BLaER1 (cell line): Measurements from ENCODE around the gene FXYD6.
"Not testable (repeated sequence)": the region's sequence is repeated elsewhere in the genome, so short reads cannot be mapped to it uniquely, and the experiment has no call there.

ENCODE experiments used
- H3K27ac ChIP-seq: shearing (Covaris generic); formaldehyde crosslinking; 2 replicates; pipeline ENCODE4 v1.8.1; 2022
- H3K27me3 ChIP-seq: shearing (Covaris generic); formaldehyde crosslinking; 2 replicates; pipeline ENCODE4 v1.8.1; 2022
- H3K36me3 ChIP-seq: shearing (Covaris generic); formaldehyde crosslinking; 2 replicates; pipeline ENCODE4 v1.8.1; 2022
- H3K4me1 ChIP-seq: shearing (Covaris generic); formaldehyde crosslinking; 2 replicates; pipeline ENCODE4 v1.8.1; 2022
- H3K4me2 ChIP-seq: shearing (Covaris generic); formaldehyde crosslinking; 2 replicates; pipeline ENCODE4 v1.8.1; 2022
- H3K4me3 ChIP-seq: shearing (Covaris generic); formaldehyde crosslinking; 2 replicates; pipeline ENCODE4 v1.8.1; 2022
- H3K9ac ChIP-seq: shearing (Covaris generic); formaldehyde crosslinking; 2 replicates; pipeline ENCODE4 v1.8.1; 2022
- H3K9me3 ChIP-seq: shearing (Covaris generic); formaldehyde crosslinking; 2 replicates; pipeline ENCODE4 v1.8.1; 2022
- H4K20me1 ChIP-seq: shearing (Covaris generic); formaldehyde crosslinking; 2 replicates; pipeline ENCODE4 v1.8.1; 2022
- Cebpa-rat ChIP-seq: shearing (Covaris generic); IDR thresholded peaks from 2 replicates; pipeline ENCODE4 v1.8.1; 2022

The FXYD6 gene

GRCh38 chr11:117876341-117877119 lies at the start of gene FXYD6:
FXYD6 (minus strand) TSS chr11:117876658; CDS start chr11:117842776, 33,882 bp downstream.
- Histone ChIP-seq H3K4me3 (peak within 1 kb of the TSS; percentile 50), H3K36me3 (no peaks in the 10 kb centered on the region), H3K27me3 (peaks cover 72% of the 10 kb centered on the region), H4K20me1 (no peaks in the 10 kb centered on the region; the same call in 1 of the 2 replicates), H3K9me3 (no peaks in the 10 kb centered on the region), H3K4me1 (peaks cover 40% of the 10 kb centered on the region), H3K27ac (no peak within 1 kb of the TSS), H3K4me2 (peak within 1 kb of the TSS; percentile 68), H3K9ac (no peak within 1 kb of the TSS)
- no peak for TF ChIP-seq Cebpa-rat

GRCh38 chr11:117926166-117926565 lies 49.7 kb upstream of the FXYD6 start:
- not testable (repeated sequence) for H3K27me3 ChIP-seq, H3K4me3 ChIP-seq, H3K9me3 ChIP-seq, H3K4me2 ChIP-seq, H4K20me1 ChIP-seq, H3K36me3 ChIP-seq, H3K9ac ChIP-seq, H3K27ac ChIP-seq
- peaks cover 39% of the 10 kb centered on the region for H3K4me1 ChIP-seq

DNA sequence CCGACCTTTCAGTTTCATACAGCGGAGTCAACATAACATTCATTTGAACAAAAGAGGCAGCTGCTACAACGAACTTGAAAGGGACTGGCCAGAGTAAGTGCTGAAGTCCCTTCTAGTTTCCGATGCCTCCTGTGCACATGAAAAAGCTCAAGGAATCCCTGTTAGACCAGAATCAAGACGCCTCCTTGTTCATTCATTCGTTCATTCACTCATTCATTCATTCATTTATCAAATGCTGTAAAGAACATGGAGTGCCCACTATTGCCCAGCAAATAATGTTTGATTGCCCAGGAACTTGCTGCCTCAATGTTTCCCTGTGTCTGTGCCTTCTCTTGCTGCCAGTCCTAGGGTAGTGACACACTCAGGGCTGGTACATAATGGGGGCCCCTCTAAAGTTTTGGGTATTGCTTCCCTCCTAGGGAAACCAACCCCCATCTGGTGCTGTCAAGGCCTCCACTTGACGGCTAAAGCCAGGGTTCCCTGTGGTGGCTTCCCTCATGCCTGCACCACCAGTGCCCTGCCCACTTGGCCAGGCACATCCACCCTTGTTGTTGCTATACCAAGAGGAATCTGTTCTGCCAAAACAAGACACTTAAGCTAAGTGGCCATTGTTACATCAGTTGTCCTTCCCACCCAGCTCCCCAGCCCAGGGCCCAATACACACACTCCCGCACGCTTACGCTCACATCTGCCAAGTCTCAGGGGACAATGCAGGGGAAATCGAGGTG lies 48.9 kb upstream of the FXYD6 start:
- Histone ChIP-seq H3K4me2 (peak overlapping the region; percentile 31; the same call in 1 of the 2 replicates), H3K9ac (no peak overlapping the region), H3K4me1 (peaks cover 31% of the 10 kb centered on the region), H3K4me3 (no peak overlapping the region), H4K20me1 (no peaks in the 10 kb centered on the region), H3K9me3 (no peaks in the 10 kb centered on the region), H3K27me3 (peaks cover 9% of the 10 kb centered on the region), H3K36me3 (no peaks in the 10 kb centered on the region), H3K27ac (no peak overlapping the region)
- no peak for TF ChIP-seq Cebpa-rat

- H3K27me3 ChIP-seq: peaks cover 9% of the 10 kb centered on the region
- no peaks in the 10 kb centered on the region for H3K36me3 ChIP-seq
- peaks cover 24% of the 10 kb centered on the region for H3K4me1 ChIP-seq
- no peak overlapping the region for H3K27ac ChIP-seq
- TF ChIP-seq Cebpa-rat: no peak
- no peak overlapping the region for H3K4me3 ChIP-seq
- no peak overlapping the region for H3K4me2 ChIP-seq
- no peaks in the 10 kb centered on the region for H3K9me3 ChIP-seq
- no peaks in the 10 kb centered on the region for H4K20me1 ChIP-seq
- H3K9ac ChIP-seq: no peak overlapping the region
Observed at GRCh38 chr11:117924631-117925170, 48.2 kb upstream of the FXYD6 start.

GRCh38 chr11:117923773-117924172 lies 47.3 kb upstream of the FXYD6 start:
- H3K27ac ChIP-seq: no peak overlapping the region
- no peak overlapping the region for H3K4me2 ChIP-seq
- no peaks in the 10 kb centered on the region for H3K9me3 ChIP-seq
- TF ChIP-seq Cebpa-rat: no peak
- H3K4me3 ChIP-seq: no peak overlapping the region
- H3K27me3 ChIP-seq: peaks cover 9% of the 10 kb centered on the region
- H3K9ac ChIP-seq: no peak overlapping the region
- no peaks in the 10 kb centered on the region for H4K20me1 ChIP-seq
- H3K4me1 ChIP-seq: peaks cover 15% of the 10 kb centered on the region
- H3K36me3 ChIP-seq: no peaks in the 10 kb centered on the region

- H4K20me1 ChIP-seq: no peaks in the 10 kb centered on the region
- no peak overlapping the region for H3K27ac ChIP-seq
- H3K4me3 ChIP-seq: no peak overlapping the region
- TF ChIP-seq Cebpa-rat: no peak
- H3K4me1 ChIP-seq: peaks cover 10% of the 10 kb centered on the region
- peaks cover 9% of the 10 kb centered on the region for H3K27me3 ChIP-seq
- H3K9me3 ChIP-seq: no peaks in the 10 kb centered on the region
- no peak overlapping the region for H3K9ac ChIP-seq
- H3K4me2 ChIP-seq: no peak overlapping the region
- no peaks in the 10 kb centered on the region for H3K36me3 ChIP-seq
Observed at GRCh38 chr11:117923275-117923674, 46.8 kb upstream of the FXYD6 start.

DNA sequence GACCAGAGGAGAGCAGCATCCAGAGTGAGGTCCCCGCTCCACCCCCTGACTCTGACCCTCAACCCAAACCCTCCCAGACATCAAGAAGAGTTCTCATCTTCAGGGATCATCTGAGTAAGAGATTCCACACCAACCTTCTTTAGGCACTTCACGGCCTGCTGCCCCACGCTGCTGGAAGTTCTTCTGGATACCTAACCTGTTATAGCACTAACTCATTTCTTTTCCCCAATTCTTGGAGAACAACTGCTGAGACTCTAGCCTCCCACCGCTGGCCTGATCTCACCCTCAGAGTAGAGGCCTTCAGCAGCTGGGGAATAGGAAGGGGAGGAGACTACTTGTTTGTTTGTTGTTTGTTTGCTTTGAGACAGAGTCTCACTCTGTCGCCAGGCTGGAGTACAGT lies 45.4 kb upstream of the FXYD6 start:
- Histone ChIP-seq H3K4me2 (no peak overlapping the region), H3K4me1 (peaks cover 5% of the 10 kb centered on the region; the same call in 1 of the 2 replicates), H3K27me3 (no peaks in the 10 kb centered on the region; the same call in 1 of the 2 replicates), H3K9me3 (no peaks in the 10 kb centered on the region), H3K36me3 (no peaks in the 10 kb centered on the region), H4K20me1 (no peaks in the 10 kb centered on the region), H3K9ac (no peak overlapping the region), H3K4me3 (no peak overlapping the region), H3K27ac (no peak overlapping the region)
- TF ChIP-seq Cebpa-rat: no peak

DNA sequence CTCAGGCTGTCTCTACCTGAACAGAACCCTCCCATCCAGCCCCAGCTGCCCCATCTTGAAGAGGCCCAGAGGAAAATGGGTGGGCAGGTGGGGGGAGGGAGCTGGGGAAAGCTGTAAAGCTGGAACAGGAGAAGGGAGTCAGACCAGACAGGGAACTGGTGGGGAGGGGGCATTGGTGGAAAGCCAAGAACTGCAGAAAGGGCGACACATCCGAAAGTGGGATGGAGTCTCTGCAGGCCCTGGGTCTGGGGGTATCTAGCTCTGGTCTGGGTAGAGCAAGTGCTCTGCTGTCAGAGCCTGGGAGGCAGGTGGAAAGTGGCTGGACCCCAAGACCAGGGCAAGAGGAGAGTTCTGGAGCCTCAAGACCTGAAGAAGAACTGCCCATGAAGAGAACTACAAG lies 45.0 kb upstream of the FXYD6 start:
- H3K27me3 ChIP-seq: no peaks in the 10 kb centered on the region; the same call in 1 of the 2 replicates
- no peaks in the 10 kb centered on the region for H3K36me3 ChIP-seq
- H3K4me1 ChIP-seq: peaks cover 5% of the 10 kb centered on the region; the same call in 1 of the 2 replicates
- H3K27ac ChIP-seq: no peak overlapping the region
- H3K9me3 ChIP-seq: no peaks in the 10 kb centered on the region
- no peak overlapping the region for H3K4me2 ChIP-seq
- TF ChIP-seq Cebpa-rat: no peak
- H3K9ac ChIP-seq: no peak overlapping the region
- H4K20me1 ChIP-seq: no peaks in the 10 kb centered on the region
- no peak overlapping the region for H3K4me3 ChIP-seq

- Histone ChIP-seq H3K27ac (no peak overlapping the region), H3K4me3 (no peak overlapping the region), H3K9ac (no peak overlapping the region), H4K20me1 (no peaks in the 10 kb centered on the region), H3K27me3 (no peaks in the 10 kb centered on the region), H3K9me3 (no peaks in the 10 kb centered on the region), H3K4me1 (0 out of 2 replicates have a peak, but pooled peaks cover 5% of the 10 kb centered on the region), H3K4me2 (no peak overlapping the region), H3K36me3 (no peaks in the 10 kb centered on the region)
- no peak for TF ChIP-seq Cebpa-rat
Observed at GRCh38 chr11:117919781-117920221, 43.3 kb upstream of the FXYD6 start.

- Histone ChIP-seq H3K36me3 (no peaks in the 10 kb centered on the region), H3K27ac (no peak overlapping the region), H3K4me3 (no peak overlapping the region), H3K27me3 (no peaks in the 10 kb centered on the region), H4K20me1 (no peaks in the 10 kb centered on the region), H3K4me2 (no peak overlapping the region), H3K4me1 (0 out of 2 replicates have a peak, but pooled peaks cover 6% of the 10 kb centered on the region), H3K9ac (no peak overlapping the region), H3K9me3 (no peaks in the 10 kb centered on the region)
- no peak for TF ChIP-seq Cebpa-rat
Observed at GRCh38 chr11:117919341-117919740, 42.9 kb upstream of the FXYD6 start.
